Measurements from ENCODE around the gene TBC1D10B. TPM values are rescaled to one million over a fixed set of nuclear protein-coding genes. Genes with fewer than 3 reads are reported as not detected.
"Not testable (repeated sequence)": the region's sequence is repeated elsewhere in the genome, so short reads cannot be mapped to it uniquely, and the experiment has no call there.

TBC1D10B gene
- total RNA-seq, 1 donor from 2014 or later = 24.4 TPM

- DNase-seq (no peak), ATAC-seq (ENCODE audit: poor library complexity) (no peak)
- intact Hi-C loops (cut with DNase I) = loop anchor here (10.0 kb wide), 1 partner anchor 45 kb away; the partner anchor contains the start of gene CD2BP2
Observed at GRCh38 chr16:30399435-30400186, 29.3 kb upstream of the TBC1D10B start.

DNA sequence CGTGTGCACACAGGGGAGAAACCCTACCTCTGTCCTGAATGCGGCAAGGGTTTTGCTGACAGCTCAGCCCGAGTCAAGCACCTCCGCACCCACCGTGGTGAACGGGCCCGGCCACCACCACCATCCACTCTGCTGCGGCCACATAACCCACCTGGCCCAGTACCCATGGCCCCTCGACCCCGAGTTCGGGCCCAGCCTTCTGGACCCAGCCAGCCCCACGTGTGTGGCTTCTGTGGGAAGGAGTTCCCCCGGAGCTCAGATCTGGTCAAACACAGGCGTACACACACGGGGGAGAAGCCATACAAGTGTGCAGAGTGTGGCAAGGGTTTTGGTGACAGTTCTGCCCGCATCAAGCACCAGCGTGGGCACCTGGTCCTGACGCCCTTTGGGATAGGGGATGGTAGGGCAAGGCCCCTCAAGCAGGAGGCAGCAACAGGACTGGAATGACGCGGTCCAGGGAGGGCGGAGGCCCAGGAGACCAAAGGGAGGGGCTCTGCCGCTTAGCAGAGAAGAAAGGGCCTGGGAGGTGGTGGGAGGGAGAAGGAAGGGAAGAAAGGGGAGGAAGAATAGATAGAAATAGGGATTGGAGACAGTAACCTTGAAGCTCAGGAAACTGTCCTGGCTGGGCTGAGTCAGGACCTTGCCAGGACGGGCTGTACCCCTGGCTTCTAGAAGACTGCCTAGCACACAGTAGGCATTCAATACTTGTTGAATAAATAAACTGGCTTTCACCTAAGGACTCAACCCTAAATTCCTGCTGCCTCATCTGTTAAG is 28.6 kb upstream of the TBC1D10B start:
- DNase-seq = no peak
- intact Hi-C loops (cut with DNase I) = no loop called here
- ATAC-seq (ENCODE audit: poor library complexity) = no peak

- intact Hi-C loops (cut with DNase I) = no loop called here
- DNase-seq = no peak
Observed at GRCh38 chr16:30397776-30398660, 27.7 kb upstream of the TBC1D10B start.

DNA sequence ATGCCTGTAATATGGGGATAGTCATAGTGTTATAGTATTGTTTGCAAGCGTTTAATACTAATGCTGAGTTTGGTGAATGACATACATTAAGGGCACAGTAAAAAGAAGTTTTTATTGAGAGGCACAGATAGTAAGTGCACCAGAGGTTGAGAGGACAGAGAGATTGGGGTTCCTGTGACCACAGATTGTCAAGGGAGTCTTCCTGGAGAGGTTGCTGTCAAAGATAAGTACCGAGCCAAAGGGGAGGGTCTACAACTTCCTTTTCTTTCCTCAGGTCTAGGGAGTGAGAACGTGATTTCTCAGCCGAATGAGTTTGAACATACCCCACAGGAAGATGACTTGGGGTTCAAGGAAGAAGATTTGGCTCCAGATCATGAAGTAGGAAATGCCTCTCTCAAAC is 26.8 kb upstream of the TBC1D10B start:
- intact Hi-C loops (cut with DNase I) = no loop called here
- no peak for DNase-seq
- ATAC-seq (ENCODE audit: poor library complexity) = no peak

More at GRCh38 chr16:30397776-30398660, 27.7 kb upstream of the TBC1D10B start:
- ATAC-seq (ENCODE audit: poor library complexity) = no peak

DNA sequence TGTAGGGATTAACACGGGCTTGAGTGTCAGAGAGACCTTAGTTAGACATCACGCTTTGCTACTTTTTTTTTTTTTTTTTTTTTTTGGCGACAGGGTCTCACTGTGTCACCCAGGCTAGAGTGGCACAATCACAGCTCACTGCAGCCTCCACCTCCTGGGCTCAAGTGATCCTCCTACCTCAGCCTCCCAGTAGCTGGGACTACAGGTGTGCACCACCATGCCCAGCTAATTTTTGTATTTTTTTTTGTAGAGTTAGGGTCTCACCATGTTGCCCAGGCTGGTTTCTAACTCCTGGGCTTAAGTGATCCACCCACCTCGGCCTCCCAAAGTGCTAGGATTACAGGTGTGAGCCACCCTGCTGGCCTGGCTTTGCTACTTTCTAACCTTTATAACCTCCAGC is 26.3 kb upstream of the TBC1D10B start:
- DNase-seq; intact Hi-C loops (cut with DNase I): not testable (repeated sequence)

GRCh38 chr16:30395992-30396585 is 25.8 kb upstream of the TBC1D10B start:
- ATAC-seq (ENCODE audit: poor library complexity) = no peak
- intact Hi-C loops (cut with DNase I) = no loop called here
- no peak for DNase-seq

More for the DNA sequence above, 26.3 kb upstream of the TBC1D10B start:
- ATAC-seq (ENCODE audit: poor library complexity) = not testable (repeated sequence)

- intact Hi-C loops (cut with DNase I) = no loop called here
- peak; percentile 97 for ATAC-seq (ENCODE audit: poor library complexity)
Observed at GRCh38 chr16:30395155-30395991, 25.1 kb upstream of the TBC1D10B start, which contains the start of gene ZNF48. ZNF48 (plus strand) TSS chr16:30395420; CDS start chr16:30395795, 375 bp downstream.

GRCh38 chr16:30394592-30395154 is 24.4 kb upstream of the TBC1D10B start:
- DNase-seq = no peak
- intact Hi-C loops (cut with DNase I) = no loop called here
- ATAC-seq (ENCODE audit: poor library complexity) = peak; percentile 37

More at GRCh38 chr16:30395155-30395991, 25.1 kb upstream of the TBC1D10B start, which contains the start of gene ZNF48:
- DNase-seq = peak; percentile 92

DNA sequence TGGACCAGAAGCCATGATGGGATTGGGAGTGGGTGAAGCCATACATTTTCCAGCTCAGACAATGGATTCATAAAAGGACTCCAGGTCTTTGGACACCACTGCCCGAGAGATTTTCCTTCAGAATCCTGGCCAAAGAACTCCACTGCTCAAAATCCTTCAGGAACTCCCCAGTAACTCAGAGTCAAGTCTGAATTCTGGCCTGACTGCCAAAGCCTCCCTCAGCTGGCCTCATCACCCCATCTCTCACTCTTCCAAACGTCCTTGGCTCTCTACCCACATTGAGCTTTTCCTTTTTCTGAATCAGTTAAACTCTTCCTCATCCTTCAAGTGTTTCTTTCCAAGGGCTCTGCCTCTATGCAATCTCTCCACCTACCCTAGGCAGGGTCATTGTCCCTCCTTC is 13.2 kb upstream of the TBC1D10B start:
- ATAC-seq (ENCODE audit: poor library complexity) (no peak), DNase-seq (no peak)
- intact Hi-C loops (cut with DNase I) = no loop called here

DNA sequence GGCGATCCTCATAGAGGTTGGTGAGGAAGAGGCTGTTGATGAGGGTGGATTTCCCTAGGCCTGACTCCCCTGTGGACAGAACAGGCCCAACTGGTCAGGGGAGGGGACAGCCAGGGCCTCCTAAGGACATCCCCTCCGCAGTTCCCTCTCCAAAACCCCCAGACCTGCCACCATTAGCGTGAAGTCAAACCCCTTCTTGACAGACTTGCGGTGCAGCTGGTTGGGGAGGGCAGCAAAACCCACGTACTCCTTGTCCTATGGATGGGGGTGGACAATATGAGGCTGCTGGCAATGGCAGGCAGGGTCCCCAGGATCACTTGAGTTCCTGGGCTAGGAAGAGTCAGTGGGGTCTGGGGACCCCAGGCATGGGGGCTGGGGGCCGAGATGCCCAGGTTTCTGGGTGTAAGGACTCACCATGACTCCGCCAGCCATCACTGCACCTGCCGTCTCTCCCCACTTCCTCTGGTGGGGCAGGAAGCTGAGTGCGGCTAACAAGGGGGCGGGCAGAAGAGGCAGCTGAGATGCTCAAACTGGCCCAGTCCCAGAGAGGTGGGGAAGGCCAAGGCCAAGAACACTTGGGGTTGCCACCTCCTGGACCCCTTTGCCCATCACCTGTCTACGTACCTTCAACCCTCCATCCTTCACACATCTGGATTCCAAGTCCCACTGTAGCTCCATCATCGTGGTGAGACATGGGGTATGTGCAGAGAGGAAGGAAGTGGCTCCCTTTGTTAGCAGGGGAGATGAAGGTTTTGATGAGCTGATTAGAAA is 12.0 kb upstream of the TBC1D10B start, which contains the start of gene SEPTIN1:
Gene SEPTIN1, minus strand, starts transcription at position 451 of the 771 bp plus-strand sequence. Its CDS starts 19 bp downstream, at position 432.
- DNase-seq (no peak), ATAC-seq (ENCODE audit: poor library complexity) (no peak)
- intact Hi-C loops (cut with DNase I) = no loop called here

GRCh38 chr16:30381291-30382041 is 11.2 kb upstream of the TBC1D10B start:
- no peak for ATAC-seq (ENCODE audit: poor library complexity)
- intact Hi-C loops (cut with DNase I) = no loop called here
- DNase-seq = no peak

DNA sequence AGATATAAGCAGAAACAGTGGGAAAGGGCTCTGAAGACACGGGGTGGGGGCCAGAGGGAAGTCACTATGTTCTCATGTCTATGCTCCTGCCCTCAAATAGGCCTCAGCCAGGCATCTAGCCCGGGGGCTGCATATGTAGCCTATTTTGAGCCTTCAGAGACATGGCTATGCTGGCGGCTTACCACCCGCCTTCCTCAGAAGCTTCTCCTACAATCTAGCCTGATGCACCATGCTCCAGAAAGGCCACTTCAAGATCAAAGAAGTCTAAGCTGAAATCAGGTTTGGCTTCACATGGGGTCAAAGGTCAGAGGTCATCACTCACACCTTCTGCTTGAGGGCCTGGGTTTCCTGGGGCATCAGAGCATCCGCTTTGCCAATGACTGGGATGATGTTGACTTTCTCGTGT is 10.5 kb upstream of the TBC1D10B start:
- intact Hi-C loops (cut with DNase I) = no loop called here
- DNase-seq (no peak), ATAC-seq (ENCODE audit: poor library complexity) (no peak)

- intact Hi-C loops (cut with DNase I) = no loop called here
- ATAC-seq (ENCODE audit: poor library complexity) (no peak), DNase-seq (no peak)
Observed at GRCh38 chr16:30380072-30380802, 9.9 kb upstream of the TBC1D10B start.

DNA sequence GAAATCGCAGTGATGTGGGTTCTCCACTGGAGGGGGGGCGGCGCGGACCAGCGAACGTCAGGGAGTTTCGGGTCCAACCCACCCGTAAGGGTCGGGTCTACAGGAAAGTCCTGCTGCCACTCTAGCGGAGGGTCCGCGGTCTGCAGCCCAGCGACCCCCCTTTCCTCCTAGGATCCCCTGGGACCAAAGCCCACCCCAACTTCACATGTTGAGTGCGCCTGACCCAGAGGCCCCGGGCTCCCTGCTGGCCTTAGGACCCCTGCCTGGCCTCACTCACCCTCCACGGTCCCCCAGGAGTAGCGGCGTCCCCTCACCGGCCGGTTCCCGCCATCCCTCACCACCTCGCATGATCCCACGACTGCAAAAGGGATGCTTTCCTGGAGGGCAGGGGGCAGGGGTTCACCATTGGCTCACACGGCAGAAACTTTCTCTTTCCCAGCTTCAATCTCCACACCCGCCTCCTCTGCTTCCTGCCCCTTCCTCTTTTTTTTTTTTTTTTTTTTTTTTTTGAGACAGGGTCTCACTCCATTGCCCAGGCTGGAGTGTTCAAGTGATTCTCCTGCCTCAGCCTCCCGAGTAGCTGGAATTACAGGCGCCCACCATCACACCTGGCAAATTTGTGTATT is 9.0 kb upstream of the TBC1D10B start:
- intact Hi-C loops (cut with DNase I) = no loop called here
- DNase-seq = no peak
- no peak for ATAC-seq (ENCODE audit: poor library complexity)

Measured in Right ventricle myocardium superior (tissue), 1 donor.